Small intestine (tissue), 7 donors: Measurements from ENCODE around the gene SAMD4B. TPM values are rescaled to one million over a fixed set of nuclear protein-coding genes. Genes with fewer than 3 reads are reported as not detected.

Source experiments
- DNase-seq, 2 donors: peaks; one replicate each; pipeline versions ENCODE4 v3.0.0 to v3.0.0-alpha.2; 2013
- FAIRE-seq: peaks from 2 replicates; lab custom pipeline; 2012; peaks lifted over from hg19 to GRCh38; lab: Jason Lieb, UNC
- H3K27ac ChIP-seq, 3 donors: one replicate each; pipeline ENCODE4 v1.5.1; 2013; ENCODE audit warnings: low read length in 2 of 3, mild to moderate bottlenecking in 2 of 3, control low read depth in 1 of 3, inconsistent platforms in 1 of 3, low read depth in 1 of 3, moderate library complexity in 1 of 3
- H3K27me3 ChIP-seq, 3 donors: one replicate each; pipeline ENCODE4 v1.6.1; 2013; ENCODE audit warnings: low read length in 3 of 3, inconsistent platforms in 1 of 3; ENCODE audit not compliant: control insufficient read depth in 3 of 3, insufficient read depth in 3 of 3
- H3K36me3 ChIP-seq, 3 donors: one replicate each; pipeline ENCODE4 v1.6.1; 2013; ENCODE audit warnings: low read length in 3 of 3, inconsistent platforms in 1 of 3, low read depth in 1 of 3, mild to moderate bottlenecking in 1 of 3, moderate library complexity in 1 of 3; ENCODE audit not compliant: control insufficient read depth in 3 of 3, insufficient read depth in 2 of 3
- H3K4me1 ChIP-seq, 3 donors: one replicate each; pipeline ENCODE4 v1.6.1; 2013; ENCODE audit warnings: low read length in 2 of 3, inconsistent platforms in 1 of 3, low read depth in 1 of 3, mild to moderate bottlenecking in 1 of 3, moderate library complexity in 1 of 3; ENCODE audit not compliant: control insufficient read depth in 3 of 3, insufficient read depth in 2 of 3
- H3K4me3 ChIP-seq, 3 donors: one replicate each; pipeline ENCODE4 v1.5.1; 2013; ENCODE audit warnings: low read length in 3 of 3, control low read depth in 1 of 3, inconsistent platforms in 1 of 3, low read depth in 1 of 3, mild to moderate bottlenecking in 1 of 3, moderate library complexity in 1 of 3
- H3K9me3 ChIP-seq, 2 donors: one replicate each; pipeline ENCODE4 v1.6.1; 2013; ENCODE audit warnings: low read depth in 1 of 2, low read length in 1 of 2; ENCODE audit not compliant: control insufficient read depth in 2 of 2, insufficient read depth in 1 of 2
- WGBS, 3 donors: extraction: QIAGEN DNeasy Blood & Tissue Kit; methylation state at CpG; one replicate each; pipeline ENCODE4 v1.1.7; 2013; 5-methylcytosine and 5-hydroxymethylcytosine counted together
- polyA plus RNA-seq, 4 donors: library from polyadenylated mRNA; stranded (reverse) in 3 of 4; unstranded in 1 of 4; fragments of 200-250 nt in 3 of 4; fragments of 120-200 nt in 1 of 4; gene quantifications; one replicate each; pipeline versions ENCODE4 v1.2.1 to v1.2.3, GENCODE V29; 2013
- donor health status: healthy with polysubstance abuse.
- donor health status: control.
- donor health status: control.
- donor health status: Bipolar disorder and iron deficiency.
- donor health status: healthy.

SAMD4B gene
- polyA plus RNA-seq, 4 donors = 37.8 to 94.4 (median 56.8) TPM

- no peak overlapping the region for H3K27ac ChIP-seq
- no peak for FAIRE-seq
- H3K4me3 ChIP-seq = no peak overlapping the region
- H3K27me3 ChIP-seq = no peaks in the 10 kb centered on the region
- DNase-seq = no peak
- no peaks in the 10 kb centered on the region for H3K4me1 ChIP-seq
- WGBS, 3 donors = 87 to 93% (median 92%) methylated on average over 4 of the region's 4 CpGs
- peaks cover 3 to 25% (median 4%) of the 10 kb centered on the region in 3 donors for H3K36me3 ChIP-seq
- no peaks in the 10 kb centered on the region for H3K9me3 ChIP-seq
Measured at GRCh38 chr19:39349326-39349725, 7.1 kb downstream of the SAMD4B start.

- 99% methylated on average over 3 of the region's 3 CpGs for WGBS, 3 donors
Measured at GRCh38 chr19:39350156-39350555, 7.9 kb downstream of the SAMD4B start.

GRCh38 chr19:39351537-39352064, 9.4 kb downstream of the SAMD4B start:
- H3K9me3 ChIP-seq = no peaks in the 10 kb centered on the region
- no peaks in the 10 kb centered on the region for H3K27me3 ChIP-seq
- WGBS, 3 donors = 50 to 81% (median 61%) methylated on average over 4 of the region's 4 CpGs
- no peaks in the 10 kb centered on the region for H3K4me1 ChIP-seq
- no peak overlapping the region for H3K4me3 ChIP-seq
- FAIRE-seq (no peak), DNase-seq (no peak)
- H3K27ac ChIP-seq = peak overlapping the region in 1 of 3 donors; percentile 45
- peaks cover 4 to 41% (median 9%) of the 10 kb centered on the region in 3 donors for H3K36me3 ChIP-seq

More at GRCh38 chr19:39350156-39350555, 7.9 kb downstream of the SAMD4B start:
- Histone ChIP-seq H3K36me3 (peaks cover 3 to 31% (median 4%) of the 10 kb centered on the region in 3 donors), H3K27ac (no peak overlapping the region), H3K27me3 (no peaks in the 10 kb centered on the region), H3K9me3 (no peaks in the 10 kb centered on the region), H3K4me3 (no peak overlapping the region), H3K4me1 (no peaks in the 10 kb centered on the region)
- no peak for DNase-seq
- FAIRE-seq = no peak

- H3K4me3 ChIP-seq = no peak overlapping the region
- FAIRE-seq (no peak), DNase-seq (no peak)
- H3K36me3 ChIP-seq = peaks cover 12 to 45% (median 15%) of the 10 kb centered on the region in 3 donors
- no peaks in the 10 kb centered on the region for H3K9me3 ChIP-seq
- no peaks in the 10 kb centered on the region for H3K27me3 ChIP-seq
- WGBS, 3 donors = 77 to 86% (median 84%) methylated on average over 12 of the region's 12 CpGs
- H3K4me1 ChIP-seq = no peaks in the 10 kb centered on the region
- H3K27ac ChIP-seq = no peak overlapping the region
Measured at GRCh38 chr19:39352381-39353255, 10.4 kb downstream of the SAMD4B start.

GRCh38 chr19:39355253-39355652, 13.0 kb downstream of the SAMD4B start:
- H3K36me3 ChIP-seq = peaks cover 12 to 54% (median 16%) of the 10 kb centered on the region in 3 donors
- no peaks in the 10 kb centered on the region for H3K27me3 ChIP-seq
- FAIRE-seq (no peak), DNase-seq (no peak)
- no peak overlapping the region for H3K27ac ChIP-seq
- no peaks in the 10 kb centered on the region for H3K9me3 ChIP-seq
- WGBS, 3 donors = 92 to 97% (median 96%) methylated on average over 5 of the region's 5 CpGs
- no peaks in the 10 kb centered on the region for H3K4me1 ChIP-seq
- H3K4me3 ChIP-seq = no peak overlapping the region

- no peak for FAIRE-seq
- DNase-seq = no peak
Measured at GRCh38 chr19:39356073-39356472, 13.9 kb downstream of the SAMD4B start.

GRCh38 chr19:39356647-39357046, 14.4 kb downstream of the SAMD4B start:
- 86 to 91% (median 90%) methylated on average over 18 of the region's 18 CpGs for WGBS, 3 donors
- DNase-seq (no peak), FAIRE-seq (no peak)
- Histone ChIP-seq H3K36me3 (peaks cover 15 to 59% (median 17%) of the 10 kb centered on the region in 3 donors), H3K4me3 (no peak overlapping the region), H3K27ac (no peak overlapping the region), H3K9me3 (no peaks in the 10 kb centered on the region), H3K27me3 (no peaks in the 10 kb centered on the region), H3K4me1 (no peaks in the 10 kb centered on the region)

More at GRCh38 chr19:39356073-39356472, 13.9 kb downstream of the SAMD4B start:
- H3K27me3 ChIP-seq = no peaks in the 10 kb centered on the region
- no peaks in the 10 kb centered on the region for H3K4me1 ChIP-seq
- no peak overlapping the region for H3K4me3 ChIP-seq
- no peaks in the 10 kb centered on the region for H3K9me3 ChIP-seq
- H3K27ac ChIP-seq = no peak overlapping the region
- peaks cover 15 to 59% (median 17%) of the 10 kb centered on the region in 3 donors for H3K36me3 ChIP-seq
- 89 to 94% (median 91%) methylated on average over 3 of the region's 3 CpGs for WGBS, 3 donors

GRCh38 chr19:39359026-39359425, 16.8 kb downstream of the SAMD4B start:
- peaks cover 11 to 72% (median 17%) of the 10 kb centered on the region in 3 donors for H3K36me3 ChIP-seq
- 84 to 95% (median 90%) methylated on average over 3 of the region's 3 CpGs for WGBS, 3 donors
- no peaks in the 10 kb centered on the region for H3K27me3 ChIP-seq
- no peak for FAIRE-seq
- H3K9me3 ChIP-seq = no peaks in the 10 kb centered on the region
- no peak for DNase-seq
- H3K4me1 ChIP-seq = no peaks in the 10 kb centered on the region
- H3K4me3 ChIP-seq = no peak overlapping the region
- H3K27ac ChIP-seq = no peak overlapping the region
